Smooth muscle cell (in vitro differentiated cells): ENCODE measurements around the gene PTPN5. TPM values are rescaled to one million over a fixed set of nuclear protein-coding genes. Genes with fewer than 3 reads are reported as not detected.

ENCODE experiments used
- DNase-seq: peaks from one replicate; lab custom pipeline; 2025; ENCODE audit not compliant: unreplicated experiment; lab: John Stamatoyannopoulos, UW
- H2AFZ ChIP-seq: fragments of 200-600 bp; sonication (generic); 2 replicates; pipeline ENCODE4 v1.6.0; 2016; ENCODE audit warnings: antibody characterized with exemption, low read depth, mild to moderate bottlenecking
- H3F3A ChIP-seq: fragments of 200-600 bp; sonication (generic); 2 replicates; pipeline ENCODE4 v1.6.0; 2017; ENCODE audit warnings: antibody characterized with exemption, low read depth
- H3K27ac ChIP-seq: fragments of 200-600 bp; sonication (generic); 2 replicates; pipeline ENCODE4 v1.5.1; 2016; ENCODE audit warnings: low read depth, mild to moderate bottlenecking
- H3K27me3 ChIP-seq: fragments of 200-600 bp; sonication (generic); 2 replicates; pipeline ENCODE4 v1.6.1; 2016; ENCODE audit warnings: low read depth, mild to moderate bottlenecking
- H3K36me3 ChIP-seq: fragments of 200-600 bp; sonication (generic); 2 replicates; pipeline ENCODE4 v1.5.1; 2016; ENCODE audit warnings: low read depth
- H3K4me1 ChIP-seq: fragments of 200-600 bp; sonication (generic); 2 replicates; pipeline ENCODE4 v1.5.1; 2016; ENCODE audit warnings: low read depth
- H3K4me2 ChIP-seq: fragments of 200-600 bp; sonication (generic); 2 replicates; pipeline ENCODE4 v1.6.0; 2016; ENCODE audit warnings: mild to moderate bottlenecking
- H3K4me3 ChIP-seq: fragments of 200-600 bp; sonication (generic); 2 replicates; pipeline ENCODE4 v1.5.1; 2016; ENCODE audit warnings: mild to moderate bottlenecking
- H3K79me2 ChIP-seq: fragments of 200-600 bp; sonication (generic); 2 replicates; pipeline ENCODE4 v1.6.0; 2016; ENCODE audit warnings: low read depth, mild to moderate bottlenecking
- H3K9ac ChIP-seq: fragments of 200-600 bp; sonication (generic); 2 replicates; pipeline ENCODE4 v1.6.0; 2016; ENCODE audit warnings: low read depth
- H3K9me3 ChIP-seq: fragments of 200-600 bp; sonication (generic); replicated peaks from 2 replicates; pipeline ENCODE4 v1.5.1; 2016; ENCODE audit warnings: low read depth
- H4K20me1 ChIP-seq: fragments of 200-600 bp; sonication (generic); 2 replicates; pipeline ENCODE4 v1.6.0; 2016; ENCODE audit warnings: low read depth
- CTCF ChIP-seq: fragments of 200-600 bp; sonication (generic); IDR thresholded peaks from 2 replicates; pipeline ENCODE4 v1.5.1; 2017; ENCODE audit warnings: borderline replicate concordance, mild to moderate bottlenecking, antibody characterized with exemption; ENCODE audit not compliant: insufficient read depth, poor library complexity, severe bottlenecking
- WGBS: methylation state at CpG from one replicate; pipeline ENCODE4 v1.1.7; 2016; ENCODE audit warnings: low lambda C conversion rate; 5-methylcytosine and 5-hydroxymethylcytosine counted together
- polyA plus RNA-seq: library from polyadenylated mRNA; unstranded; fragments of >200 nt; fragmentation: Nextera tagmentation; extraction: Ambion mirVana; gene quantifications from 2 replicates; pipeline ENCODE4 v1.2.1, GENCODE V29; 2016
- total RNA-seq: library from RNA; depleted of rRNA; stranded (reverse); fragments of >200 nt; gene quantifications from 2 replicates; pipeline ENCODE4 v1.2.3, GENCODE V29; 2014

PTPN5 gene
- total and polyA plus RNA-seq, 2 experiments from 2014 or later, result not detected

GRCh38 chr11:18773681-18774080 is 17.9 kb downstream of the PTPN5 start:
- Histone ChIP-seq H3F3A (no peaks in the 10 kb centered on the region), H3K4me3 (no peak overlapping the region), H3K9me3 (no peaks in the 10 kb centered on the region), H3K36me3 (no peaks in the 10 kb centered on the region), H3K4me1 (no peaks in the 10 kb centered on the region), H3K9ac (no peak overlapping the region), H2AFZ (no peak overlapping the region), H4K20me1 (no peaks in the 10 kb centered on the region), H3K4me2 (no peak overlapping the region), H3K79me2 (no peaks in the 10 kb centered on the region), H3K27me3 (no peaks in the 10 kb centered on the region), H3K27ac (no peak overlapping the region)
- TF ChIP-seq CTCF, result no peak
- 88% methylated on average over 3 of the region's 3 CpGs for WGBS
- DNase-seq, result no peak

GRCh38 chr11:18773104-18773503 is 18.5 kb downstream of the PTPN5 start:
- DNase-seq, result no peak

GRCh38 chr11:18772211-18772610 is 19.4 kb downstream of the PTPN5 start:
- Histone ChIP-seq H3K79me2 (no peaks in the 10 kb centered on the region), H3K4me2 (no peak overlapping the region), H3F3A (no peaks in the 10 kb centered on the region), H3K4me3 (no peak overlapping the region), H3K9ac (no peak overlapping the region), H4K20me1 (no peaks in the 10 kb centered on the region), H3K36me3 (no peaks in the 10 kb centered on the region), H3K27me3 (no peaks in the 10 kb centered on the region), H3K27ac (no peak overlapping the region), H3K4me1 (no peaks in the 10 kb centered on the region), H2AFZ (no peak overlapping the region), H3K9me3 (no peaks in the 10 kb centered on the region)
- no peak for TF ChIP-seq CTCF
- no peak for DNase-seq
- WGBS, result 78% methylated on average over 5 of the region's 5 CpGs

More at GRCh38 chr11:18773104-18773503, 18.5 kb downstream of the PTPN5 start:
- Histone ChIP-seq H3K9ac (no peak overlapping the region), H4K20me1 (no peaks in the 10 kb centered on the region), H3K79me2 (no peaks in the 10 kb centered on the region), H3K4me2 (no peak overlapping the region), H3K9me3 (no peaks in the 10 kb centered on the region), H3F3A (no peaks in the 10 kb centered on the region), H3K36me3 (no peaks in the 10 kb centered on the region), H3K4me1 (no peaks in the 10 kb centered on the region), H3K27me3 (no peaks in the 10 kb centered on the region), H2AFZ (no peak overlapping the region), H3K27ac (no peak overlapping the region), H3K4me3 (no peak overlapping the region)
- TF ChIP-seq CTCF, result no peak
- 59% methylated on average over 8 of the region's 8 CpGs for WGBS

GRCh38 chr11:18771266-18772035 is 20.1 kb downstream of the PTPN5 start:
- no peak overlapping the region for H3K9ac ChIP-seq
- no peak overlapping the region for H3K4me3 ChIP-seq
- H3K4me1 ChIP-seq, result no peaks in the 10 kb centered on the region
- TF ChIP-seq CTCF, result no peak
- no peak overlapping the region for H2AFZ ChIP-seq
- 82% methylated on average over 13 of the region's 13 CpGs for WGBS
- no peak for DNase-seq
- H3K9me3 ChIP-seq, result no peaks in the 10 kb centered on the region
- H3K4me2 ChIP-seq, result no peak overlapping the region
- no peaks in the 10 kb centered on the region for H3K36me3 ChIP-seq
- H3K79me2 ChIP-seq, result no peaks in the 10 kb centered on the region
- H4K20me1 ChIP-seq, result no peaks in the 10 kb centered on the region
- H3K27me3 ChIP-seq, result no peaks in the 10 kb centered on the region
- H3F3A ChIP-seq, result no peaks in the 10 kb centered on the region
- no peak overlapping the region for H3K27ac ChIP-seq
